Endothelial cell of hepatic sinusoid (primary cell): ENCODE data around the gene OR10A2.
"Not testable (repeated sequence)": the region's sequence is repeated elsewhere in the genome, so short reads cannot be mapped to it uniquely, and the experiment has no call there.

Source experiments
- in situ Hi-C: cut with HindIII; loops from 2 replicates; pipeline ENCODE4 v1.10.0; 2017; ENCODE audit warnings: low sequenced_read_pairs

The OR10A2 gene

GRCh38 chr11:6882751-6883150, 19.9 kb downstream of the OR10A2 start:
- in situ Hi-C loops = no loop called here

DNA sequence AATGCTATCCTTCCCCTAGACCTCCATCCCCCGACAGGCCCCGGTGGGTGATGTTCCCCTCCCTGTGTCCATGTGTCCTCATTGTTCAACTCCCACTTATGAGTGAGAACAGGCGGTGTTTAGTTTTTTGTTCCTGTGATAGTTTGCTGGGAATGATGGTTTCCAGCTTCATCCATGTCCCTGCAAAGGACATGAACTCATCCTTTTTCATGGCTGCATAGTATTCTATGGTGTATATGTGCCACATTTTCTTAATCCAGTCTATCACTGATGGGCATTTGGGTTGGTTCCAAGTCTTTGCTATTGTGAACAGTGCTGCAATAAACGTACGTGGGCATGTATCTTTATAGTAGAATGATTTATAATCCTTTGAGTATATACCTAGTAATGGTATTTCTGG, 24.9 kb downstream of the OR10A2 start:
- in situ Hi-C loops = not testable (repeated sequence)

DNA sequence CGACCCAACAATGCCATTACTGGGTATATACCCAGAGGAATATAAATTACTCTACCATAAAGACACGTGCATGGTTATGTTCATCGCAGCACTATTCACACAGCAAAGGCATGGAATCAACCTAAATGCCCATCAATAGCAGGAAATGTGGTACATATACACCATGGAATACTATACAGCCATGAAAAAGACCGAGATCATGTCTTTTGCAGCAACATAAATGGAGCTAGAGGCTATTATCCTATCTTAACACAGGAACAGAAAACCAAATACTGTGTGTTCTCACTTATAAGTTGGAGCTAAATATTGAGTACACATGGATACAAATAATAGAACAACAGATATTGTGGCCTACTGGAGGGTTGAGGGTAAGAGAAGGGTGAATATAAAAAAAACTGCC, 26.0 kb downstream of the OR10A2 start:
- in situ Hi-C loops = no loop called here

DNA sequence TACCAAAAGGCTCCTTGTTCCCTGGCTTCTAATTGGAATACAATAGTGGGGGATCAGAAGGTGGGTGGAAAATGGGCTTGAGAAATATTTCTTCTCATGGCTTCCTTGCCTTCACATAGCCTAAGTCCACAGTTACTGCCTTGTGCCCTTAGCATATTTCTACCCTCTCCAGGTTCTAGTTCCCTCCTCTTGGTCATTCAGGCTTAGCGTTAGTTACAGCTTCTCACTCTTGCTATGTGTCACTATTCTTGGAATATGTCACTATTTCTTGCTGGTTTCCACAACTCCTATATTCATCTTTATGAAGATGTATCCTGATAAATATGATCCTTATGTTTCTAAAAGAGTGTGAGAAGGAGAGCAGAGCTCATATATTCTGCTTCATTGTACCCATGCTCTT, 27.0 kb downstream of the OR10A2 start:
- in situ Hi-C loops = no loop called here

DNA sequence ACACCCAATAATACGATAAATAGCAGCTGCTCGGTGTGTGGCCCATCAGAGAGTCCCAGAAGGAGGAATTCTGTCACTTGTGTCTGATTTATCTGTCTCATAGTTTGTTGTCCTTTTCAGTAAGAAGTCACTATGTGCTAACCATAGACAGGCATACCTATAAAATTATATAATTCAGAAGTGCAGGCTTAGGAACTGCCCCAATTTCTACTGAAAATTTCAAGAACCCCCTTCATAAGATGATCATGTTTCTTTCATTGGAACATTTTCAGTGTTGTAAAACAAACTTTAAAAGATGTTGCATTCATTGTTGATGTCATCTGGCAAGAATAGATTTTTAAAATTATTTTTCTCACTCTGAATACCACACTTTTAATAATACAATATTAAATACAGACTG, 29.5 kb downstream of the OR10A2 start, which contains the start of gene OR2D2:
OR2D2 (minus strand) TSS at position 101 of the 400 bp plus-strand sequence; CDS start at position 101, 0 bp downstream.
- in situ Hi-C loops = no loop called here

- in situ Hi-C loops = no loop called here
Observed at GRCh38 chr11:6894097-6894496, 31.2 kb downstream of the OR10A2 start.

DNA sequence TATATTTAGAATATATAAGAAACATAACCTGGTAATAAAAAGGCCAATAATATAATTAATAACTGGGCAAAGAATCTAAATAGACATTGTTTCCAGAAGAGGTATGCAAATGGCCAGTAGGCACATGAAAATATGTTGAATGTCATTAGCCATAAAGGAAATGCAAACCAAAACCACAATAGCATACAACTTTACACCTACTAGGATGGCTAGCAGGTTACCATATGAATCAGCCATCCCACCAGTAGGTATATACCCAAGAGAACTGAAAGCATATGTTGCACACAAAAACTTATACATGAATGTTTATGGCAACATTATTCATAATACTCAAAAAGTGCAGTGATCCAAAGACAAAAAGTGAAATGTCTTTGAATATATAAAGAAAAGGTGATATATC, 32.2 kb downstream of the OR10A2 start:
- in situ Hi-C loops = no loop called here

DNA sequence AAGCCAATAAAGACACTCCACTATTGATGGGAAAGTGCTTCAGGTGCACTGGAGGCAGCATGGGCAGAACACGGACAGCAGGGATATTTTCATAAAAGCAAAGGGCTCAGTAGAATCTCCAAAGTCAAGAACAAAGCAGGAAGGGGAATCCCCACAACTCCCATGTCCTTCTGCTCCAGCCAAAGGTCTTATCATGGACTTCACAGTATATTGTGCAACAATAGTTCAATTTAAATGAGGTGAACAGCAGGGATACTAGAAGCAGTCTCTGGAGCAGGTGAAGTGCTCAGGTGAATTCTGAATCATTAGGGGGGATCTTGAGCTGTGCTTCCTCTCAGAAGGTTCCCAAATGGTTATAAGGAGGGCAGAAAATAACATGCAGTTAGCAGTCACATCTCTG, 36.1 kb downstream of the OR10A2 start:
- in situ Hi-C loops = no loop called here

DNA sequence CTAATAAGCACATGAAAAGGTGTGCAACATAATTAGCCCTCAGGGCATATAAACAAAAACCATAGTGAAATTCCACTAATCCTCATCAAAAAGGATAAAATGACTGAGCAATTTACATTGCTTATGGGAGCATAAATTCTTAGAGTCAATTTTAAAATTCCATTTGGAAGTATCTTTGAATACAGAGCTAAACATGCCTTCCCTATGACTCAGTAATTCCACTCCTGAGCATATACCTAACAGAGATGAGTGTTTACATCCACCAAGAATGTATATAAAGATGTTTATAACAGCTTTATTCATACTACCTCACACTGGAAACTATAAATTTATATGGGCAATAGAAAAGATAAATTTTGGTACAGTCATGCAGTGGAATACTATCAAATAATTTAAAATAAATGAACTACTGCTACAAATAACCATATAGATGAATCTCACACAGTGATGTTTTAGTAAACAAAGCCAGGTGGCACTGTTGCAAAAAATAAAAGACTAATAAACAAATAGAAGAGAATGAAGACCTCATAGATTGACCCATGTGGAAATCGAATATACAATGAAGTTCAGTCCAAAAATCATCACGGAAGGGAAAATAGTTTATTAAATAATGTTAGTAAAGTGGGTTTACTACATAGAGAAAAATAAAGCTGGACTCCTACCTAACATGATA, 37.6 kb downstream of the OR10A2 start:
- in situ Hi-C loops = no loop called here

DNA sequence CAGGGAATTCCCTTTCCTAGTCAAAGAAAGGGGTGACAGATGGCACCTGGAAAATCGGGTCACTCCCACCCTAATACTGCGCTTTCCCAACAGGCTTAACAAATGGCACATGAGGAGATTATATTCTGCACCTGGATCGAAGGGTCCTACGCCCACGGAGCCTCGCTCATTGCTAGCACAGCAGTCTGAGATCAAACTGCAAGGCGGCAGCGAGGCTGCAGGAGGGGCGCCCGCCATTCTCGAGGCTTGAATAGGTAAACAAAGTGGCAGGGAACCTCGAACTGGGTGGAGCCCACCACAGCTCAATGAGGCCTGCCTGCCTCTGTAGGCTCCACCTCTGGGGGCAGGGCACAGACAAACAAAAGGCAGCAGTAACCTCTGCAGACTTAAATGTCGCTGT, 41.9 kb downstream of the OR10A2 start:
- in situ Hi-C loops = not testable (repeated sequence)

DNA sequence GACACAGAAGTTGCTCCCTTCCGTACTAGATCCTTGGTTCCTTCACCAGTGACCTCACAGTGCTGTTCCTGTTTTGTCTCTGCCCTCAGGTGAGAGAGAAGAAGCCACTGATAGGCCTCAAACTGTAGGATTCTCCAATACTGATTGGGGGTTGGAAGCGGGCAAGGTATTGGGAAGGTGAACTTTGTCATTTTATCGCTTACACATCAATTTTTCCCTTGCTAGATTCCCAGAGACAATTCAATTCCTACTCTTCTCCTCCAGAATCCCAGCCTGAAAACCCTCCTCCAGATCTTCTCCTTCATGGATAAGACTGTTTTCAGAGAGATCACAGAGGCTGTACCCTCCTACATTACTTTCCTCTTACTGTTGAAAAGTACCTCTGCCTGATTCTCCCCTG, 48.5 kb downstream of the OR10A2 start:
- in situ Hi-C loops = no loop called here

DNA sequence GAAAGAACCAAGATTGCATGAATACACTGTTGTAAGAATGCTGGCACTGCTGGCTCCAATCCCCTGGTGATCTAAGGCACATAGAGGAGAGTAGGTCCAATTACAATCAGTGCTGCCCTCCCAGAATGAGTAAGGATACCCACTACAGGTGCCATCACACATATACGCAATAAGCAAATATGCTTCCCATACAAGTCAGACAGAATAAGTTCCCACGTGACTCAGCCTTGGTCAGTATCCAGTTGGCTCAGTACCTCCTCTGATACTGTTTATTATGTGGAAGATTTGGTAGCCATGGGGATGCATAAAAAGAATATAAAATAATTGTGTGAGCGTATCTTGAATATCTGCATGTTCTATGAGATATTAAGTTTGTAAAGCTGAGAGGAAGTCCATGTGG, 49.1 kb downstream of the OR10A2 start:
- in situ Hi-C loops = no loop called here

DNA sequence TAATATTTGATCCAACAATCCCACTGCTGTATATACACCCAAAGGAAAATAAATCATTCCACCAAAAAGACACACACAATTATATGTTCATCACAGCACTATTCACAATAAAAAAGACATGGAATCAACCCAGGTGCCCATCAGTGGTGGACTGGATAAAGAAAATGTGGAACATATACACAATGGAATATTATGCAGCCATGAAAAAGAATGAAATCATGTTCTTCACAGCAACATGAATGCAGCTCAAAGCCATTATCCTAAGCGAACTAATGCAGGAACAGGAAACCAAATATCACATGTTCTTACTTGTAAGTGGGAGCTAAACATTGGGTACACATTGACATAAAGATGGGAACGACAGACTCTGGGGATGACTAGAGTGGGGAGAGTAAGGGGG, 56.8 kb downstream of the OR10A2 start:
- in situ Hi-C loops = no loop called here

DNA sequence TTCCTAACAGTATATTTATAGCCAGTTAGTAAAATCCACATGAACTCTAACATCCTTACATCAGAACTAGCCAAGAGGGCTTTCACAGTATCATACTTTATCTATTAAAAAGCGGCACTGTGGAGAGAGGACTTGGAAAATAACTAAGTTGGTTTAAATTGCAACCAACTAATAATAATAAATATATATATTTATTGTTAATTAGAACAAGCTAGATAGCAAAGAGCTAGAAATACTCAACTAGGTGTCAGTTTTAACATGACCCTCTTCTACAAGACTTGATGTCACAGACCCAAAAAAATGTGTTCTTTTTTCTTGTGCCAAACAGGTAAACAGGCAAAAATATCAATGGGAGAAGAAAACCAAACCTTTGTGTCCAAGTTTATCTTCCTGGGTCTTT, 57.8 kb downstream of the OR10A2 start, which contains the start of gene OR2D3:
OR2D3 (plus strand) TSS at position 301 of the 400 bp plus-strand sequence; CDS start at position 301, 0 bp downstream.
- in situ Hi-C loops = no loop called here
